NOMO-1 treated with DMSO at 0.1 percent for 48 hours (cell line): ENCODE data around the gene MZT2A.
"Not testable (repeated sequence)": the region's sequence is repeated elsewhere in the genome, so short reads cannot be mapped to it uniquely, and the experiment has no call there.

Experiments used
- DNase-seq: peaks from one replicate; lab custom pipeline; 2025; ENCODE audit not compliant: unreplicated experiment; lab: John Stamatoyannopoulos, UW

MZT2A gene

GRCh38 chr2:131470944-131471343 is 21.3 kb downstream of the MZT2A start:
- DNase-seq, result not testable (repeated sequence)

- DNase-seq, result not testable (repeated sequence)
Observed at GRCh38 chr2:131467722-131468121, 24.5 kb downstream of the MZT2A start.

- not testable (repeated sequence) for DNase-seq
Observed at GRCh38 chr2:131454914-131455313, 37.3 kb downstream of the MZT2A start.

GRCh38 chr2:131451265-131451949 is 40.8 kb downstream of the MZT2A start:
- DNase-seq, result not testable (repeated sequence)

GRCh38 chr2:131447981-131448380 is 44.2 kb downstream of the MZT2A start:
- not testable (repeated sequence) for DNase-seq

- no peak for DNase-seq
Observed at GRCh38 chr2:131445896-131446295, 46.3 kb downstream of the MZT2A start.

GRCh38 chr2:131445515-131445797 is 46.7 kb downstream of the MZT2A start:
- not testable (repeated sequence) for DNase-seq

GRCh38 chr2:131444736-131445514 is 47.3 kb downstream of the MZT2A start:
- not testable (repeated sequence) for DNase-seq

- DNase-seq, result not testable (repeated sequence)
Observed at GRCh38 chr2:131440742-131441468, 51.3 kb downstream of the MZT2A start.
